SW 1271 (cell line): Measurements from ENCODE around the gene NKAIN2.

Experiments used
- DNase-seq, 2 experiments: peaks; one replicate each; lab custom pipeline; 2025; lab: John Stamatoyannopoulos, UW

The NKAIN2 gene

DNA sequence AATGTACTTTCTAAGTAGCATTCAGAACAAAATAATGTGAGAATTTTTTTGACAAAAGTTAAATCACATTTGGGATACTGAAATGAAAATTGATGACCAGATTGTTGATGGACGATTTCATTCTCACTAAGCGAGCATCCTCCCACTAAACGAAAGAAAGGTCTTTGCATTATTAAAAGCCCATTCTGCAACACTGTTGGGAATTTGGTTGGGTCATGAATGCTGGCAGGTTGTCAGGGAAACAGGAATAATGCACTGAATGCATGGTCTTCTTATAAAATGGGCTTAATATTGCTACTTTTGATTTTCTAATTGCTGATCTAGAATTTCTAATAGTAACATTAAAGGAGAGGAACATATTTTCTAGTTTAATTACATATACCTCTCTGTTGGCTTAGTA is 229.8 kb downstream of the NKAIN2 start:
- no peak for DNase-seq

DNA sequence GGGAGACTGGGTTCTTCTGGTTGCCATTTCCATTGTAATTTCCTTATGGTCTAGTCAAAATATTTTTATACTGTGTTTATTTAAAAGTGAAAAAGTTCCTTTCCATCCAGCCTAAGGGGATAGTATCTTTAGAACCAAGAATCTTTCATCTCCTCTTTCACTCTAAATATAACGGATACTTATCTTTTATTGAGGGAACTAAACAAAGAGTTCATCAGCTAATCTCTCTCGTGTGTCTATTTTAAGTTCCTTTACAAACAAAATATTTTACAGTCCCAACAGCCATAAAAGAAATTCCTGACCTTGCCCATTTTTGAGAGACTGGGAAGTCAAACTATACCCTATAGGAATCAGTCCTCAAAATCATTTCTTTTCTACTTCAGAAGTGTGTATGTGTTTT is 232.7 kb downstream of the NKAIN2 start:
- no peak for DNase-seq

DNA sequence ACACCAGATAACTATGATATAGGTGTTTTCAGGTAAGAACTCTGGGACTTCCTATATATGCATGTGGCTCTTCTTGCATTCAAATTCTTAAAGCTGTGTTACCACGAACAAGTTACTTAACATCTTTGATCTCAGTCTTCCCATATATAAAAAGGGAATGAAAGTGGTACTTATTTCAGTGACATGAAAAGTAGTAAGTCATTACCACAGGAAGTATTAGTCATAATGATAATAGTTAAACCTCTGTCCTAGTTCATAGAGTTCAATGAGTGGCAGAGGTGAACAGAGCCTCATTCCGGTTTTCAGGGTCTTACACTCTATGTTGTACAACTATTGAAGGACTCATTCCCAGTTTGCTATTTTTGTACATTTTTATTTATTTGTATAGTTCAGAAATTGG is 237.0 kb downstream of the NKAIN2 start:
- no peak for DNase-seq

DNA sequence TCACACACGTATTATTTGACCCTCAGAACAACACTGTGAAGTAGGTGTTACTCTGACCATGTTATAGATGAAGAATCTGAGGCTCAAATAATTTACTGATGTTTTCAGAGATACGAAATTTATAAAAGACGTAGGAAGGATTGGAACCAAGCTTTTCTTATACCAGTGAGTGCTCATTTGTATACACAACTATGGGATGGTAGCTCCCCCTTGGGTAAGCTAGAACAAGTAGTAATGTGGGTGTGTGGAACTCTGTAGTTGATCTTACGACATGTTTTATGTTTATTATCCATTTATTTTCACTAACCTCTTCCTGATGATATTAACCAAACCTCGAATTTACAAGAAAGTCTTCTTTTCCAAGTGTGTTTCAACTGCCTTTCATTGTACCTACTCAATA is 248.5 kb downstream of the NKAIN2 start:
- no peak for DNase-seq

DNA sequence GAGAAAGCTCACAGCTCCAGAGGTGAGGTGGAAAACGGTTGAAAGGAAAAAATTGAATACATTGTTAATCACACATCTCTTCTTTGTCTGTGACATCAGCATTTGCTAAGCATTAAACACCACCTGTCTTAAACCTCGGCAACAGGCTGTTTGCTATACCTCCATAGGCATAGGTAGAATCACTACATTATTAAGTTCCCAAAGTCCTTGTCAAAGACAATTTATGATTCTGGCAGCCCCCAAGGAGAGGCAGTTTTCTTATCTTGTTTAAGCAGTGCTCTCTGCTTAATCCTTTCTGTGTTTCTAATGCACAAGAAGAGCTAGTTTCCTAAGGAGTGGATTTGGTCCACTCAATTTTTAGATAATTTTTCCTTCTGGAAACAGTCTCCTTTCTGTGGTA is 249.7 kb downstream of the NKAIN2 start:
- no peak for DNase-seq

DNA sequence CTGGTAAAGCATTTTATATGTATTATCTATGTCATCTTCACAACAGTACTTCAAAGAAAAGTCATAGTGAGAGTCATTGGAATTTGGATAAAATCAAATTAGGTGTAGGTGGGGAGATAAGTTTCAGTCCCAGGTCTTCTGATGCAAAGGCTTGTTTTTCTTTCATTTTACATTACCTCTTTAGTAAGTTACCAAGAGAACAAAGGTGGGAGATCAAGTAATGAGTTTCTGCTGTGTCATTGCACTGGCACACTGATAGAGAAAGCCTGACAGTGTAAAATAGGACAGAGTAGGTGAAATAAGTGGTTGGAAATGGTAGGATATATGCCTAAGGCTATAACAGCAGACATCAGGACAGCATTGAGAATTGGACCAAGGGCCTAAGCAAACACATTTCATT is 250.4 kb downstream of the NKAIN2 start:
- no peak for DNase-seq

DNA sequence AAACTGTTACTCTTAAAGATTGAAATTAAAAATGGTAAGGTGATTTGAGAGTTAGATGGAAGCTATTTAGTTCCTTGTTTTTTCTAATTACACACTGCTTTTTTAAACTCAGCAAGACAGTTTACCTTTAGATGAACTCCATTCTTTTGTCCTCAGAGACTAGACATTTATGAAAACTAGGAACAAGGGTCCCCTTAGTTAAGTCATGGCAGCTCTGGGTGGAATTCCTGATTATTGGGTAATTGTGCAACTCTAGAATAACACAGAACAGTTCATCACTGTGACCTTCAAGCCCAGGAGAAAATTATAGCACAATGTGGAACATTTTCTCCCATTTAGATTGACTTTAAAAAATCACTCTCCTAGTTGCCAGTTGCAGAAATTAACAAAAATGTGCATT is 251.7 kb downstream of the NKAIN2 start:
- no peak for DNase-seq

DNA sequence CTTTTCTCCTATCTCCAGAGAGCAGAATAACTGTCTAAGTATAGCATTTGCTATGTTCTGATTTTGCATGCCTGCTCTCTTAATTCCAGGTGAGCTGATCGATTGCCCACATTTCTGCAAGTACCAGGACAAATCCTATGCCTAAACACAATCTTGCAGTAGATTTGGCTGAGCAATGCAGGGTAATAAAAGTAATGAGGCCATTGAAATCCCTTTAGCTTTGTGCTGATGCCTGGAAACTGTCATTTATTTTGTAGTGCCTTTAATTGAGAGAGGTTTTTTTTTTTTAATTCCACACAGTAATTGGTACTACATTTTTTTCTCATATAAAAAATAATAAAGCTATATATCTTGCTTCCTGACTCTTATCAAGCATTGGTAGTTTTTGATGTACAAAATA is 252.3 kb downstream of the NKAIN2 start:
- DNase-seq: no peak

DNA sequence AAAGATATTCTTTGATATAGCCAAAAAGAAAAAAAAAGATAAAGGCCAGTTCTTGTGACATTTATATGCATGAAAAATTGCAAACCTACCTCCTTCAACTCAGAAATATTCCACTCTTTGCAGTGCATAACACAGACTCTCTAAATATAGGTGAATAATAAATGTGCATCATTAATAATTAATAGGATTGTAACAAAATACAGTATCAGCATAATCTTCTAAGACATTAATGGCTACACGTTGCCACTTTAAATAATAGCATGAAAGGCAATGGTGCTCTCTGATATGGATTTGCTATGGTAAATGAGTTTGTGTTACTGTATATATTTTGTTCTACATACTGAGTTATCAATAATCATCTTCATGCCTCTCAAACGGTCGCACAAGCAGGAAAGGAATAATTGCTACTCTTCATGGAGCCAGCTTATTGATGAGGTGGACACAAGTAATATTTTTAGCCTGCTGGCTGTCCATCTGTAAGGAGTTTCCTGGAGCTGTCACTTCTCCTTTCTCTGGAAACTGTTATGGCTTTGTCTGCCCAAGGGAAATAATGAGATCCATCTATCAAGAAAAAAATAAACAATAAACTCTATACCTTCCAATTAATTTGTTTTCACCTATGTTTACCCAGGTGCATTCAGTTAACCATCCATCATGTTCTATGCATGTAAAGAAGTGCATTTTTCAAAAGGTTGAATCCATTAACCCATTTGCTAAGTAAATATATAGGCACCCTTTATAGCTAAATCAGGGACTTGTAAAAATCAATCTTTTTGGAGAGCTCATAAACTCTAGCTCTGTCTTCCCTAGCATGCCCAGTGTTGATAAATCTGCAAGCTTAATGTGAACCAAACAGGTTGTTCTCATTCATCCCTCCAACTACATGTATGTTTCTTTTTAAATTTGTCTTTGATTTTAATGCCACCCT is 253.0 kb downstream of the NKAIN2 start:
- DNase-seq: no peak

DNA sequence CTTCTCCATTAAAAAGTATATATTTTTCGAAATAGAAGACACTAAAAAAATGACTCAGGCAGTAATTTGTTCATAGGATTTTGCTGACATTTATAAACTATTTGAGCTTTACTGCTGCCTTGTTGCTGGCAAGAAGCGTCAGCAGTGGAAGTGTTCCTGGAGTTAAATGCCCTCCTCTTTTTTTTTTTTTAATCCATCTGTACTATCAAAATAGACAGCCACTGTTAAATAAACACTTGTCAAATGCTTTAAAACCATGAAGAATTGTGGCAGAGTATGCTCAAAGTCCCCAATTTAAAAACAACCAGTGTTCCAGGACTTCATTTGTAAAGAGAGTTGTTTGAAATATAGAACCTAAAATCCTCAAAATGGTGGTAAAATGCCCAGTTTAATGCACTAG is 253.8 kb downstream of the NKAIN2 start:
- DNase-seq: no peak

DNA sequence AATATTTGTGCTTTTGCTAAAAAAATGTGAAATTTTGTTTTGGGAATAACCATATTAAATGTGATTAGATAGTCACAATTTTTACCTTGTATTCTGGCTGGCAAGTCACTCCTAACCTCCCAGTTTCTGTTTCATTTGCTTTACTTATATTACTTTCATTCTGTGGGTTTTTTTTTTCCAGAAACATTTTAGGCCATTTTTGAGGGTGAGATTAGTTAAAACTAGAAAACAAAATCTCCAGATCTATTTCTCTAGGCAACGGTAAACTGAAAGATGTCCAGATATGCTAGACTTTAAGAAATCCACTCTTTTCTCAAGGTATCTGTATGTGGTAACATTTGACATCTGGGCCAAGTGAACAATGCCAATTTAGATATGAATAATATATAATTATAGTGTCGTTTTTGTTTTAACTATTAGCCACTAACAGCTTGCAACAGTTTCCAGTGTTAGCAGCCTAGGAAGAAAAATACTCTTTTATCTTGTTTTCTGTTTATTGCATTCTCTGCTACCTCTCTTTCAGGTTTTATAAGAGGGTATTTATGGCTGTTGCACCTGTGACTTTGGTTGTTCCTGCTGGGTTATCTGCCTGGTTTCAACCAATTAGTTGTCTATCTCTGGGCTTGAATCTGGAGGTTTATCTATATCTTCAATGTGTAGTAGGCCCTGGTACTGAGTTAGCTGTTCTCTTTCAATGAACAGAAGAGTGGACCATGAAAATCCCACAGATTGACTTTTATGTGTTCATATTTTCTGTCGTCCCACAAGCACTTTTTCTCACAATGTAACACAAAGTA is 260.9 kb downstream of the NKAIN2 start:
- no peak for DNase-seq

DNA sequence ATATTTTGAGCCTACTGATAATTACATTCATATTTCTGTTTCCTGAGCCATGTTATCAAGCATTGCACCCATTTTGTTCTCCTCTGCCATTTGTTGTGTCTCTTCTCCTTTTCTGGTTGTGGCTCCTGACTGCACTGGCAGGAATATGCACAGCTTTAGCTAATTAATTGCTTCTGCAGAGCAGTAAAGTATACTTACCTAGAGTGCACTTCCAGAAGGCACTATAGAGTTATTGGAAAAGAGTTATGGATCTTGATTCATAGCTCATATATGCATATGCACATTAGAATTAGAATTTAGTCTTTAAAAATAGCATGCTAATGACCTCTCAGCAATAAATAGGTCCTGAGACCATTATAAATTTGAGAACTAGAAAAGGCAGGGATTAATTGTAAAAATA is 262.6 kb downstream of the NKAIN2 start:
- no peak for DNase-seq

DNA sequence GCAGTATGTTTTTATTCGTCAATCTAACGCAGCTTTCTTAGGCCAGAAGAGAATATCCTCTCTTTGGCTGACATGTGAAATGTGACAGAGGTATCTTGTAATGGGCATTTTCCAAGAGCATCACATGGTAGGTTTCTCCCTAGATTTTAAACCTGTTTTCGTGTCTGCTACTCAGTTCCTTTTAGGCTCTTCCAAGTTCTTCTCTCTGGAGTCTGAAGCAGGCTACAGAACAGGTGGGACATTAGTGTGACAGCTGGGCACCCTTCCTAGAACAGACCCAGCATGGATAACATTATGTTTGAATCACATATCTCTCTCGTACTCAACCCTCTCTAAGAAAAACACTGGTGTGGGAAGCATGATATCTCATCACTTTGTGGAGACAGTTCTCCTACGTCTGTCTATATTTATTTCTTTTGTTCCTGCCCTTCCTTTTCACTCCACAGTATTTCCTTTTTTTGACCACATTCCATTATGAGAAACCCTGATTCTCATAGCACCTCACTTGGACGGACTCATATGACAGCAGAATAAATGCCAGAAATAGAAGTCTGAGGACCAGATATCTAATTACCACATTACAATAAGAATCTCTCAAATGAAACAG is 263.4 kb downstream of the NKAIN2 start:
- DNase-seq: no peak

DNA sequence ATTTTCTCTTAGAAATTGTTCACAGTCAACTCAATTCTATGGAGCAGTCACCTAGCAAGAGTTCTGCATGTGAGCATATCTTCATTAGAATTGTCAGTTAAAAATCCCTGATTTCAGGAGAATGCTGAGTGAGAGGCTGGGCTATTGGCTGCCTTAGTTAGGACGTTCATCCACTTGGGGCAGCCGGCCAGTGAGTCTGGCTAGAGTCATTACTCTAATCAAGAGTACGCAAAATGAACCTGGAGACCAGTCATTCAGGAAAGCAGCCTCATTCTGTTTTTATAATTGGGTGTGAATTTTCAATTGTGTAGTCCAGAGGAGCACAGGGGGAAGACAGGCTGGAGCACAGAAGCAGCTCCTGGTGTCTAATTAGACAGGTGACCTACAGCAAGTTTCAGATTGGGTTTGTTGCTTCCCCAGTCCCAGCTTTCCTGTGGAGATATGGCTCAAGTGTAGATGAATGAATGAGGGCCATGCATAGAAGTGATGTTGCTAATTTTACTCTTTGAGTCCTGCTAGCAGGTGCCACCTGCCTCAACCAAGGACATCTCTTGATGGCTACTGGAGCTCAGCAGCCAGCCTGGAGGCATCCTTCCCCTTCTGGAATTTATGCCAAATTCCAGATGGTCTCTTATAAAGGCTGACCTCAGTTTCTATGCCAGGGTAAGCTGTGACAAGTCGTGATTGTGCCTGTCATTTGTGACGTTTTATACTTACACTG is 265.7 kb downstream of the NKAIN2 start:
- DNase-seq: no peak

DNA sequence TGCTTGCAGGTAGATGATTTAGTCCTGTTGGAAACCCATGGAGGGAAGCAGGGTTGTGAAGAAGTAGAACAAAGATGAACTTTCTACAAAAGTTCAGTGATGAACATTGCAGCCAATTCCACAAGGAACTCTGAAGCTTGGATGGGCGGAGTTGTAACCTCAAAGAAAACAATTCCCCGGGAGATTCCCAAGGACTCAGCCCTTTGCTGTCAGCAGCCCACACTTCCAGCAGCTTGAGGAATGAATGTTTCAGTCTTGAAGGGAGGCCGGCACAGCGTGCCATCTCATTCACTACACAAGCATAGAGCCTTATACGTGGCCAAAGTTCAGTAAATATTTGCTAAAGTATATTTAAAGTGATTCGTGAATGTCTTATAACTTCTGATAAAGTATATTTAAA is 269.4 kb downstream of the NKAIN2 start:
- DNase-seq: no peak

DNA sequence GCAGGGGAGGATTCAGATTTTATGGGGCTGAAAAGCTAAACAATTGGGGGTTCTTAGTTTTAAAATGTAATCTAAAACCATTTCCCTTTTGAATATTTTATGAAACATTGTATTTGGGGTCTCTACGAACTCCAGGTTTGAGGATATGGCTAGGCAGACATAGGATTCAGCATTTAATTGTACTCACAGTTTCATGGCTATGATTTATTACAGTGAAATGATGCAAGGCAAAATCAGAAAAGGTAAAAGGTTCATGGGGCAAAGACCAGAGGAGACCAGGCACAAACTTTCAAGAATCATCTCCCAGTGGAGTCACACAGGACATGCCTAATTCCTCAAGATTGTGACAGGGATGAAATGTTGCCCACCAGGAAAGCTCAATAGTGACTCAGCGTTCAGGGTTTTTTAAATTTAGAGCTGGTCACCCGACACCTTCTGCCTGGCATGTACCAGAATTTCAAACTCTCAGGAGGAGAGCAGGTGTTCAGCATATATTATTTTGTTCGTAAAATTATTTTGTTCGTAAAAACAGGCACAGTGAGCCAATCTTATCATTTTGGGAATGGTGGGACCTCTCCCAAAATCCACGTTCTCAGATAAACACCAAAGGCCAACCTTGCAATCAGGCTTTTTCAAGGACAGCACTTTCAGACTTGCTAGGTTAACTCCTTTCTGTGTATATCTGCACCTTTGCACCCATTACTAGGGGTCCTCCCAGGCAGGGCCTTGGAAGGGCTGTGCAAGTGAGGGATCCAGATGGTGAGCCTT is 270.3 kb downstream of the NKAIN2 start:
- DNase-seq: no peak

DNA sequence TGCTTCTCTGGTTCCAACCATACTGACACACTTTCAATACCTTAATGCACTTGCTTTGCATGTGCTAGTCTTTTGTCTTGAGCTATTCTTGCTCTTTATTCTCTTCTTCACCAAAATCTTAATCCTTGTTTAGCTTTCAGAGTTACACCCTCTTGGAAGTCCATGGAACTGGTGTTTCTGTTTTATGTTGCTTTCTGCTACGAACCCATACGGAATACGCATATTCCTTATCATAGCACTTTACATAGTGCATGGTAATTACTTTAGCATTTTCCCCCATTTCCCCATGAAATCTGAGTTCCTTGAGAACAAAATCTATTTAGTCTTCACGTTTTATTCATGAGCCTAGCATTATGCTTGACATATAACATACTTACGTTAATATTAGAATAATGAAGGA is 270.9 kb downstream of the NKAIN2 start:
- no peak for DNase-seq

DNA sequence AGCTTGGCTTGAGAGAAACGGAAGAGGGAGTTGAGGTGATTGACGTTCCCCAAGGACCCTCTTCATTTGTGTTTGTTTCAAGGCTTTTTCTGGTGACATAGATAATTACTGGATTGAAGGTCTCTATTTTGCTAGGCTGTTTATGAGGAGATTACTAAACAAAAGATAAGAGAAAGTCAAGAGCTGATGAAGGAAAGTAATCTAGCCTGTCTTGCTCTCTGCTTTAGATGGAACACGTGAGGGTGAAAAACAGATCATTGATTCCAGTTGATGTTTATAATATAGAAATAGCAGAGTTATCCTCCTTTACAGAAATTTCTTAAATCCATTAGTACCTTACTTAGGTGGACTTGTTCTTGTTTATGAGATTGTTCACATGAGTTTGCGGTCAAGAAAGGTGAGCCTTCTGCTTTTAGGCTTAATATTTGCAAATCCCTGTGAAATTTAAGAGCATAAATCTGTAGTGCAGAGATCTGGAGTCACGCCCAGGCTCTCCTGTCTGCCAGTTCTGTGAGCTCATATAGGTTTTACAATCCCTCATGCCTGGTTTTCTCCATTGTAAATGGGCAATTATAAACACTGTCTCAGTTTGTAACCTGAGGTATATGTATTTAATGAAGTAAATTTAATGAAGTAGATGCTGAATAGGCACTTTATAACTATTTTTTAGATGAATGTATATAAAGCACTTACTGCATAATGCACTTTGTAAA is 272.8 kb downstream of the NKAIN2 start:
- DNase-seq: no peak

DNA sequence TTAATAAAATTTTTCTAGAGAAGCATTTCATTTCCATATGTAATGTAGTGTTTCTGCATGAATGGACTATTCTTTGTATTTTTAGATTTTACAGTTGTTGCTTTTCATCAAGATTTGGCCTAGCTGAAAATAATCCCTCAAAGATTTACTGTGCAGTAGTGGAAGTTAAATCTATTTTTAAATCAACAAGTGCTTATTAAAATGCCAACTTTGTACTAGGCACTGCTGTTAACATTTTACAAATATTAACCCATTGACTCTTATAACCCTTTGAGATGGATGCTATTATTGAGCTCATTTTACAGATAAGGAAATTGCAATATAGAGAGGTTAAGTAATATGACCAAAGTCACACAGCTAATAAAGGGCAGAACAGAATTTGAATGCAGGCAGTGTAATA is 274.5 kb downstream of the NKAIN2 start:
- no peak for DNase-seq

DNA sequence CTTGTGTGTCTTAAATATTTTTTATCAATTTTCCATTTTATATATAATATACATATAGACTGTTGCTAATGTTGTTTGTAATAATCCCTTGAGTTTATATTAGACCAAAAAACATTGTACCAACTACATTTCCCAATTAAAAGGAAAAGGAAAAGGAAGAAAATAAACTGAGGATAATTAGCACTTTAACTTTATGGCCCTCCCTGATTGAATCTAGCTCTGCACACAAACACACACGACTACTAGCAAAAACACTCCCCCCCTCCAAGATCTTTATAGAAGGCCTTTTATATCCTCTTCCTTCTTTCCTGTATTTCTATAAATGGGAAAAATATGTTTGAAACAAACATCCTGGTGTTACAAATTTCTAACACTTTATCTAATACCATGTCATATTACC is 276.8 kb downstream of the NKAIN2 start:
- no peak for DNase-seq

DNA sequence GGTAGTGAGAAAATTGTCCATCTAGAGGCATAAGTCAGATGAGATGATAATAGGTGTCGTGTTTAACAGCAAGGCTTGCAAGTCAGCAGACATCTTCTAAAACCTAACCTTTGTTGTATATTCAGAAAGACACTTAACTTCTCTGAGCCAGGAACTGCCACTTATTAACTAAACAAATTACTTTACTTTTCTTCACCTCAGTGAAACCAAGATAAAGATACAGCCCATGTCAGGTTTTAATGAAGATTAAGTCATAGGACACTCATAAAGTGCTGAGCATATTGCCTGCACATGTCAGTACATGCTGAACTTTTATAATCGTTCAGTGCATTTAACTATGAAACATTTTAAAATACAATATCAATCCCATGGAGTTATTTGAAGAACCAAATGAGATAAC is 286.8 kb downstream of the NKAIN2 start:
- DNase-seq: no peak
